HG02852 (cell line): ENCODE measurements around the gene IL17C.

Experiments used
- ATAC-seq: cut with Tn5 transposase; IDR thresholded peaks from one replicate; pipeline ENCODE4 v1.9.1; 2021; ENCODE audit warnings: mild to moderate bottlenecking, moderate library complexity; ENCODE audit not compliant: unreplicated experiment

IL17C gene

GRCh38 chr16:88680554-88681083, 42.2 kb downstream of the IL17C start:
- no peak for ATAC-seq

- ATAC-seq, result peak; percentile 6
Measured at GRCh38 chr16:88681084-88681680, 42.8 kb downstream of the IL17C start.

GRCh38 chr16:88681709-88682451, 43.5 kb downstream of the IL17C start:
- ATAC-seq, result peak; percentile 74

- ATAC-seq, result no peak
Measured at GRCh38 chr16:88684569-88685155, 46.3 kb downstream of the IL17C start.

- ATAC-seq, result no peak
Measured at GRCh38 chr16:88685156-88686061, 47.0 kb downstream of the IL17C start.

- ATAC-seq, result peak; percentile 4
Measured at GRCh38 chr16:88686062-88686438, 47.7 kb downstream of the IL17C start.

GRCh38 chr16:88686439-88687253, 48.3 kb downstream of the IL17C start, which contains the start of gene SNAI3:
Gene SNAI3 (minus strand): TSS chr16:88686507. CDS start chr16:88686406, 101 bp downstream.
- peak; percentile 52 for ATAC-seq

- no peak for ATAC-seq
Measured at GRCh38 chr16:88687254-88687576, 48.8 kb downstream of the IL17C start.

GRCh38 chr16:88687676-88688012, 49.3 kb downstream of the IL17C start:
- no peak for ATAC-seq

GRCh38 chr16:88688013-88688778, 49.8 kb downstream of the IL17C start:
- ATAC-seq, result no peak
